C4-2B (cell line): ENCODE results near the gene TPT1.

Experiments used
- CTCF ChIP-seq: fragments of 450-650 bp; conservative IDR thresholded peaks from 2 replicates; pipeline ENCODE4 v1.5.1; 2017; ENCODE audit warnings: mild to moderate bottlenecking
- ZFX ChIP-seq: fragments of 450-650 bp; IDR thresholded peaks from 2 replicates; pipeline ENCODE4 v1.6.1; 2017

GRCh38 chr13:45327253-45327955 lies 13.6 kb downstream of the TPT1 start:
- TF ChIP-seq CTCF: no peak
- TF ChIP-seq ZFX: no peak
